HG03378 (cell line): ENCODE data around the gene DDA1.
A peak's percentile ranks its signal among the peaks of the same experiment; 100 is the strongest.
"Not testable (repeated sequence)": the region's sequence is repeated elsewhere in the genome, so short reads cannot be mapped to it uniquely, and the experiment has no call there.

Experiments used
- ATAC-seq: cut with Tn5 transposase; IDR thresholded peaks from one replicate; pipeline ENCODE4 v1.9.1; 2021; ENCODE audit warnings: mild to moderate bottlenecking, moderate library complexity; ENCODE audit not compliant: unreplicated experiment

The DDA1 gene

DNA sequence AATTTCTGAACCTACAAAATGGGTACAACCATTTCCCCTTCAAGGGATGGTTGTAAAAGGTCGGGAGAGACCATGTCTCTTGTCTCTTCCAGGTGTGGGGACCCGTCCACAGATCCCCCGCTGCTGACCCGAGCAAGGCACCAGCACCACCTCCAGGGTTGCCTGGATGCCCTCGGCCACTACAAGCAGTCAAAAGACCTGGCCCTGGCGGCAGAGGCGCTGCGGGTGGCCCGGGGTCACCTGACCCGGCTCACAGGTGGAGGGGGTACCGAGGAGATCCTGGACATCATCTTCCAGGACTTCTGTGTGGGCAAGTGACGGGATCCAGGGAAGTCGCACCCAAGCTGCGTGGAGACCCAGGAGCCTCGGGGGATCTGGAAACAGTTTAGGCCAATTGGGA is 32.0 kb downstream of the DDA1 start:
- ATAC-seq = no peak

DNA sequence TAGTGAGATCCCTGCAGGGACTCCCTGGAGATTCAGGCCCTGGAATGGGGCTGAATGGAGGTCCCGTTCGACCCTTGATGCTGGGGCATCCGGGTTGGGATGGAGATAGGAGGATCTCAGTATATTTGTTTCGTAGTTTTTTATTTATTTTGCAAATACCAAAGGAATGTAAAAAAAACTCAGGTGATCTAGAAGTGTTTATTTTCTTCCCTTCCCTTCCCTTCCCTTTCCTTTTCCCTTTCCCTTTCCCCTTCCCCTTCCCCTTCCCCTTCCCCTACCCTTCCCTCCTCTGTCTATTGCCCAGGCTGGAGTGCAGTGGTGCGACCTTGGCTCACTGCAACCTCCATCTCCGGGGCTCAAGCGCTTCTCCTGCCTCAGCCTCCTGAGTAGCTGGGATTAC is 32.5 kb downstream of the DDA1 start:
- ATAC-seq = no peak

DNA sequence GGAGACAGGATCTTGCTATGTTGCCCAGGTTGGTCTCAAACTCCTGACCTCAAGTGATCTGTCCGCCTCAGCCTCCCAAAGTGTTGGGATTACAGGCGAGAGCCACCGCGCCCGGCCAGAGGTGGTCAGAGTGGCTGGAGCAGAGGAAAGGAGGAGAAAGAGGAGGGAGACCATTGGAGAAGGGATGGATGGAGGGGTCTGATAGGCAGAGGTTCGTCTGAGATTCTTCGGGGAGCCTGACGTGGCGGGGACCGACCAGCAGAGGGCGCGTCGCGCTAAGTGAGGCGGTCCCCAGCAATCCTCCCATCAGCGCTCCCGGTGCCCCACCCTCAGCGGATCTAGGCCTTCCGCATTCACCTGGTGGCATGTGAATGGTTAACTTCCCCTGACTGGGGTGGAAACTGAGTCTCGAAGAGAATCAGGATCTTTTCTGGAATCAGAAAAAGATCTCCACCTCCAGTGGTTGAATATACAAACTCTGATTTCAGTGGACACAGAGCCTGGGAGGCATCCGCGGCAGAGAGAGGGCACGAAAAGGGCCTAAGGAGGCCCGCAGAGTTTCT is 36.8 kb downstream of the DDA1 start:
- ATAC-seq = no peak

DNA sequence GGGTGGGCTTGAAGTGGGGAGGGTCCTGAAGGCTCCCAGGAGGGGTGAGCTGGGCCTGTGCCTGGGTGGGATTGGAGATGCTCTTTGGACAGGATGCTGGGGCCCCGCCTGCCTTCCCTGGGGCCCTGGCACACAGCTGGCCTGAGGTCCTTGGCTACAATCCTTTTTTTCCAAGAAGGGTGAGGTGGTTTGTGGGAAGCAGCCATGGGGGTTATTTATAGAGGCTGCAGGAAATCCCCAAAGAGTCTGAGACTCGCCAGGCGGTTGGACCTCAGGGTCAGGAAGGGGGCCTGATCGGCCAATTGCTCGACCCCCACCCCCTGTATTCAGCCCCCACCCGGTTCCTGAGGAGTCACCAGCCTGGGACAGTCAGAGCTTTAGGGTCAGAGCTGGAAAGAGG is 38.0 kb downstream of the DDA1 start:
- no peak for ATAC-seq

DNA sequence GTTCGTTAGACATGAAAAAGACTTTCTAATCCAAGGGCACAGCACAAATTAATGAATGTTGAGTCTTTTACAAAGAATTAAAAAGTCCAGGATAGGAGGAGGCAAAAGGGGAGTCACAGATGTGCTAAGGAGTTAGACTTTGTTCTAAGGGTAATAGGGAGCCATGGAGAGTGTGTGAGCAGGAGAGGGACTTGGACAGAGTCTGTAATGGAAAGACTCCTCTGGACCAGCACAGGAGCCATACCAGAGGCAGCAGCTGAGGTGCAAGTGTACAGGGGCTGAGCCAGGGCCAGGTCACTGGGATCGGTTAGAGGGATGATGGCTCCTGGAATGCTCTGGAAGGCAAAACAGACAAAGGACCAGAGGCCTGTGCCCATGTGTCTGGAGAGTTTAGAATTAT is 38.5 kb downstream of the DDA1 start:
- ATAC-seq = no peak

DNA sequence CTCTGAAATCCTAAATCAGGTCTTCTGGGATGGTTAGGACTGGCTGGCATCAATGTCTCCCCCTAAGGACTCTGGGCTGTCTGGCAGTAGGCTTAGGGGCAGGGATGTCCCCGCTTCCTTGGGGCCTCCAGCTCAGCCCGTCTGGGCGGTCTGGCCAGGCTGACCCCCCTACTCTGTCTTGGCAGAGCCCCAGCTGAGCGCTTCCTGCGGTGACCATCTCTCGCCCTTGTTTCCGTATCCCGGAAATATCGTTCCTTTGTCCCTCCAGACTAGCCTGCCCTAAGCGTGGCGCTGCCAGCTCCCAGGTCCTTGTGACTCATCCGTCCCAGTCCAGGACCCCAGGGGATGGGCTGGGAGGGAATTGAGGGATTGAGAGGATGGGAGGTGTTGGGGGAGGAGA is 39.3 kb downstream of the DDA1 start:
- ATAC-seq = no peak

DNA sequence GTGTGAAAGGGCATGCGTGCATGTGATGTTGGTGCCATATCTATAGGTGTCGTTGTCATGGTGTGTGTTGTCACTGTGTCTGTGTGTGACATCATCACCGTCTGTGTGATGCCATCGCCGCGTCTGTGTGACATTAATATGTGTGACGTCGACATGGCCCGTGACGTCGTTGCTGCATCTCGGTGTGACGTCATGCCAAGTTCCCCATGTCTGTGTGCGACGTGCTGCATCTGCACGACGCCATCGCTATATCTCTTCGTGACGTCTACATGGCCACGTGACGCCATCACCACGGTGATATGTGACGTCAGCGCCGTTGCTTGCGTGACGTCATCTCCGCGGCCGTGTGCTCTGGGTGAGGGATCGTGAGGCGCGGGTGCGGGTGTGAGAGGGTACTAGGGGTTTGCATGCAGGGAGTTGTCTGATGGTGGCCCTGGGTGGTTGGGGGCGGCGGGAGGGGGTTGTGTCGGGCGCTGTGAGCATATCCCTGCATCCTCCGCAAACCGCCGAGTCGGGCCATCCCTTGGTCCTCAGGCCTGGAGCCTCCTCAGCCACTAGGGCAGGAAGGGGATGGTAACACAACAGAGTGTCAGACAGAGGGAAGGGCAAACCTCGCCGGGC is 42.6 kb downstream of the DDA1 start:
- no peak for ATAC-seq

DNA sequence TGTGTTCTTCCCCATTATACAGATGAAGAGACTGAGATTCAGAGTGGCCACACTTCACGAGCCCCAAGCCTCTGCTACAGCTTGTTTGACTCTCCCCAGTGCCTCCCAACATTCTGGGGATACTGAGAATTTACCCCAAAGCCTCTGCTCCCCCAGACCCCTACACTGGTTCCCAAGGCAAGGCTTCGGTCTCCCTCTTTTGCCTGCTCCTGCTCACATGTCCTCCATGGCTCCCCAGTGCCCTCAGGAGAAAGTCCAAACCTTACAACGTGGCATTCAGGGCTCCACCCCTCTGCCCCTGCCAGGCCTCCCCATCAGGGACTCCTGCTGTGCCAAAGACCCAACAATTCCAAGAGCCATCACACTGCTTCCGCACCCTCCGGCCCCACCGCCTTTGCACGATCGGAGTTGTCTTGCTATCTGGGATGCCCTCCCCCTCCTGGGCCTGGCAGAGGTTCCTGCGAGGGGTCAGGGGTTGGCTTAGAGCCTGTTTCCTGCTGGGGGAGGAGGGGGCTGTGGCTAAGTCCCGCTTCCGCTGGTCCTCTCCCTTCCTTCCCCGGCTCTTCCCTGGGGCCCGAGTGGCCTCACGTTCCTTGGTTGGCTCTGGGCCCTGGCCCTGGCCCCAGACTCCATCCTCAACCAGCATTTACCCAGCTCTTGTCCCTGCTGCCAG is 43.4 kb downstream of the DDA1 start:
- no peak for ATAC-seq

DNA sequence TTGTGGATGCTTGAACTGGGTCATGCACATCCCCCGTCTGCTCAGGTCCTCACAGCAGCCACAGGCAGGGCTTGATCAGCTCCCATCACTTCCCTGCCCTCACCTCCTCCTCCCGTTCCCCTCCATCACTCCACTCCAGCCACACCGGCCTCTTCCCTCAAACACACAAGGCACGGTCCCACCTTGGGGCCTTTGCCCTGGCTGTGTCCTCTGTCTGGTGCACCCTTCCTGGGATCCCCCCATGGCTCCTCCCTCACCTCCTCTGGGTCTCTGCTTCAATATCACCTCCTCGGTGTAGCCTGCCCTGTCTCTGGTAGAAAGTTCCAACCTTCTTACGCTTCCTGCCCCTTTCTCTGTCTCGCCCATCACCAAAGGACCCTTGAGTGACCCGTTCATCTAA is 44.0 kb downstream of the DDA1 start:
- no peak for ATAC-seq

DNA sequence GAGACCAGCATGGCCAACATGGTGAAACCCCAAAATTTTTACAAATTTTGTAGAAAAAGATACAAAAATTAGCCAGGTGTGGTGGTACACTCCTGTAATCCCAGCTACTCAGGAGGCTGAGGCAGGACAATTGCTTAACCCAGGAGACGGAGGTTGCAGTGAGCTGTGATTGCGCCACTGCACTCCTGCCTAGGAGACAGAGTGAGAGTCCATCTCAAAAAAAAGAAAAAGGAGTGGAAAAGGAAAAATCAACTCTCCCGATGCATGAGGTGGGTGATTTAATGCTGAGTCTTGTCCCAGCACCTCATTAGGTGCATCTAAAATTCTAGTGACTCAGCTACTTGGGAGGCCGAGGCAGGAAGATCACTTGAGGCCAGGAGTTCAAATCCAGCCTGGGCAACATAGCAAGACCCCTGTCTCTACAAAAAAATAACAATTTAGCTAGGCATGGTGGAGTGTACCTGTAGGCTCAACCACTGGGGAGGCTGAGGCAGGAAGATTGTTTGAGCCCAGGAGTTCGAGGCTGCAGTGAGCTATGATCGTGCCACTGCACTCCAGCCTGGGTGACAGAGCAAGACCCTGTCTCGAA is 47.8 kb downstream of the DDA1 start:
- ATAC-seq = no peak

DNA sequence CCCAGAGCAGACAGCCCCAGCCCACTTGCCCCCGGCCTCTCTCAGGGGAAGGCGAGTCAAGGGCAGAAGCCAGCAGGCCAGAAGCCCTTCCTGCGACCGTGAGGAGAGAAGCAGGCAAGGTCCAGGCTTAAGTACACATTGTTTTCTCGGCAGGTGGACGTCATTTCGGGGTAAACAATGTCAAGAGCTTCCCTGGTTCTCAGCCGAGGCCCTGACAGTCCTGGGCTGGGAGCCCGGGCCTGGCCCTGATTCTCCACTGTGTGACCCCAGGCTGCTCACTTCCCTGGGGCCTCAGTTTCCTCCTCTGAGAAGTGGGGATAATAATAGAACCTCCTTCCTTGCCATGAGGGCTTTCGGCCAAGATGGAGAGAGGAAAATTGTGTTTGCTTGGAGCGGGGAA is 48.4 kb downstream of the DDA1 start:
- no peak for ATAC-seq

DNA sequence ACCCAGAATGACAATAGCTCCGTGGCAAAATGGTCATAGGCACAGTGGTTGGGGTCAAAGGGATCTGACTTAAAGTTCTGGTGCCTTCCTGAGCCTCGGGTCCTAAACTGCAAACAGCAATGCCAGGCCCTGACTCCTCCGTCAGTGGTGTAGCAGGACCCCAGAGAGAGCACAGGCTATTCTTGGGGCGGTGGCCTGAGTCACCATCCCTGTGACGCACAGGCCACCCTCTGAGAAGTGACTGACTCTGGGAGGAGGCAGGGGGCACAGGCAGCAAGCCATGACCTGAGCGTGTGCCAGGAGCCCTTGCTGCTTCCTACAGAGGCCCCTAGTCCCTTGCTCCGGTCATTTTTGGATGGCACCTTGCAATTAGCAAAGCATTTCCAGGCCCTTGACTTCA is 49.0 kb downstream of the DDA1 start:
- ATAC-seq = no peak

DNA sequence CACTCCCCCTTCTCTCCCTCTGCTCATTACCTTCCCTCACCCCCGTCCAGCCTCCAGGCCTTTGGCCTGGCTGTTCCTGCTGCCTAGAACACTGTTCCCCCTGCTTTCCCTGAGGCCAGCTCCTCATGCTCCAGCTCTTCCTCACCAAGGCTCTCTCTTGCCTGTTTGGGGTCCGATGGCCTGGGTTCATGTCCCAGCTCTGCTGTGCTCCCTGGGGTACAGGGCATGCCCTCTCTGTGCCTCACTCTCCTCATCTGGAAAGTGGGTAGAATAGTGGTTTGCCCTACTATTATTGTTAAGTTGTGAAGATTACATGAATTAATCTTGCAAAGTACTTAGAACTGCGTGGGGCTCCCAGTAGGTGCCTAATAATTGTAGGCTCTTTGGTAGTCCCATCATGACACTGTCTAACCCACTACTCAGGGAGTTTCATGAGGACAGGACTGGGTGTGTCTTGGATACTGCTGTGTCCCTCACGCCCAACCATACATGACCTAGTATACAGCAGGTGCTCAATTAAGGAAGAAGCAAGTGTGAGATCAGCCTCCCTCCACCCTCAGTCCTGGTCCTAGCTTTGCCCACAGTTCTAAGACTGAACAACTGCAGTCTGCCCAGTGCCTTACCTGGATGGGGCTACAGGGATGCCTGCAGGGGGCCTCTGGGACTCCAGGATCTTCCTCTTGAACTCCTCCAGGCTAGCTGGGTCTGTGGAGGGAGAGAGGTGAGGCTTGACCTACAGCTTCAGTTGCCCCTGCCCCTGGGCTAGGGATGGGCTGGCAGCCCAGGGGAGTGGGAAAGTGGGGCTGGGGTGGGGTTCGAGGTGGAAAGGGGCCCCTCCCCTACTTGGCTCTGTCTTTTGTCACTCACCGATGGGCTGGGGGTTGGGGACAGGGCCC is 50.8 kb downstream of the DDA1 start:
- ATAC-seq = no peak

DNA sequence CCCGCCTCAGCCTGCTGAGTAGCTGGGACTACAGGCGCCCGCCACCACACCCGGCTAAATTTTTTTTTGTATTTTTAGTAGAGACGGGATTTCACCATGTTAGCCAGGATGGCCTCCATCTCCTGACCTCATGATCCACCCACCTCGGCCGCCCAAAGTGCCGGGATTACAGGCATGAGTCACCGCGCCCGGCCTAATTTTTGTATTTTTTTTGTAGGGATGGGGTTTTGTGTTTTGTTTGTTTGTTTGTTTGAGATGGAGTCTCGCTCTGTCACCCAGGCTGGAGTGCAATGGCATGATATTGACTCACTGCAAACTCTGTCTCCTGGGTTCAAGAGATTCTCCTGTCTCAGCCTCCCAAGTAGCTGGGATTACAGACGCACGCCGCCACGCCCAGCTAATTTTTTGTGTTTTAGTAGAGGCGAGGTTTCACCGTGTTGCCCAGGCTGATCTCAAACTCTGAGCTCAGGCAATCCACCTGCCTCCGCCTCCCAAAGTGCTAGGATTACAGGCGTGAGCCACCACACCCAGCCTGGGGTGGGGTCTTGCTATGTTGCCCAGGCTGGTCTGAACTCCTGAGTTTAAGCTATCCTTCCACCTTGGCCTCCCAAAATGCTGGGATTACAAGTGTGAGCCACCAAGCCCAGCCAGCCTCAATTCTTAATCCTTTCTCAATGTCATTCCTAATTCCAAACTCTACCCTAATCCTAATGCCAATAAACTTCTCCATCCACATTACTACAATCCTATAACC is 54.7 kb downstream of the DDA1 start:
- not testable (repeated sequence) for ATAC-seq

DNA sequence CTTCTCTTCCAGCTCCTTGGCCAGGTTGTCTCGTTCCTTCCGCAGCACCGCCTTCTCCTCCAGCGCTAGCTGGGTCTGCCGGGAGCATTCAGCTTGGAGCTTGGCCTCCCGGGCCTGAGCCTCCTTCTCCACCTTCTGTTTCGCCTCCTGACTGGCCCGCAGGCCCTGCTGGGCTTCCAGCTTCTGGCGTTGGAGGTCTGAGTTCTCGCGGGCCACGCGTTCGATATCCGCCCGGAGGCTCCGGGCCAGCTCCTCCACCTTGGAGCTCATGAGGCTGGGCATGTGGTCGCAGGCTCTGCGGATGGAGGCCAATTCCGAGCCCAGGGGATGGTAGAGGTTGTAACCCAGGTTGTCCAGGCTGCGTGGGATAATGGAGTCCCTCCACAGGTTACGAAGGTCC is 56.0 kb downstream of the DDA1 start:
- ATAC-seq = no peak

DNA sequence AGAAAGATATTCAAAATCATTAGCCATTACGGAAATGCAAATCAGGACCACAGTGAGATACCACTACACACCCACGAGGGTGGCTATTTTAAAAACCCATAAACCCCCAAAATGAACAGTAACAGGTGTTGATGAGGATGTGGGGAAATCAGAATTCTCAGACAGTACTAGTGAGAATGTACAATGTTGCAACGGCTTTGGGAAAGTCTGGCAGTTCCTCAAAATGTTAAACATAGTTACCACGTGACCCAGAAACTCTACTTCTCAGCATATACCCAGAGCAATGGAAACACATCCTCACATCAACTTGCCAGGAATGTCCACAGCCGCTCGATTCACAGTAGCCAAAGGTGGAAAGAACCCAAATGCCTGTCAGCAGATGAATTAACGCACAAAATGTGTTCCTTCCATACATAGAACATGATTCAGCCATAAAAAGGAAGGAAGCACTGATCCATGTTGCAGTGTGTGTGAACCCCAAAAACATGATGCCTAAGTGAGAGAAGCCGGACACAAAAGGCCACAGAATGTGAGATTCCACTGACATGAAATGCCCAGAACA is 60.7 kb downstream of the DDA1 start:
- peak; percentile 78 for ATAC-seq
